ENCODE measurements around the gene HERPUD2. TPM values are rescaled to one million over a fixed set of nuclear protein-coding genes. Genes with fewer than 3 reads are reported as not detected.
A peak's percentile ranks its signal among the peaks of the same experiment; 100 is the strongest.
"Not testable (repeated sequence)": the region's sequence is repeated elsewhere in the genome, so short reads cannot be mapped to it uniquely, and the experiment has no call there.

Gene HERPUD2
- polyA plus RNA-seq, 3 donors, result 12.2 to 16.5 (median 15.0) TPM

DNA sequence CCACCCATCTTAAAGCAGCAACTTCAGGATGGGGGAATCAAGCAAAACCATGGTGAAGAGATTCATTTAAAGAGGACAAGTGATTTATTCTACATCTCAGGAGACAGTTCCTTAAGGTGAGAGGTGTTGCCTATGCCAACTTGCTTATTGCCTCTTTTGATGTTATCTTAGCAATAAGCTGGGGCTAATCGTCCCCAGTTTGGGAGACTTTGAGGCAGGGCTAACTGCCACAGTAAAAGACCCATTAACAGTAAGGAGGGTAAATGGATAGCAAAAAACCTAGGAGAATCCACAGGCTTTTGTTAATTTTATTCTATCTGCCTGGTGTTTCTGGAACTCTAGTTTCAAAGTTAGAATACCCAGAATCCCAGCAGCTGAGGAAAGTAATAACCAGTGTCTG, 22.1 kb upstream of the HERPUD2 start:
- 15 to 56% (median 55%) methylated on average over 1 of the region's 1 CpG for WGBS, 3 donors
- H3K27ac ChIP-seq (ENCODE audit: low read depth, low read length), result no peak overlapping the region

DNA sequence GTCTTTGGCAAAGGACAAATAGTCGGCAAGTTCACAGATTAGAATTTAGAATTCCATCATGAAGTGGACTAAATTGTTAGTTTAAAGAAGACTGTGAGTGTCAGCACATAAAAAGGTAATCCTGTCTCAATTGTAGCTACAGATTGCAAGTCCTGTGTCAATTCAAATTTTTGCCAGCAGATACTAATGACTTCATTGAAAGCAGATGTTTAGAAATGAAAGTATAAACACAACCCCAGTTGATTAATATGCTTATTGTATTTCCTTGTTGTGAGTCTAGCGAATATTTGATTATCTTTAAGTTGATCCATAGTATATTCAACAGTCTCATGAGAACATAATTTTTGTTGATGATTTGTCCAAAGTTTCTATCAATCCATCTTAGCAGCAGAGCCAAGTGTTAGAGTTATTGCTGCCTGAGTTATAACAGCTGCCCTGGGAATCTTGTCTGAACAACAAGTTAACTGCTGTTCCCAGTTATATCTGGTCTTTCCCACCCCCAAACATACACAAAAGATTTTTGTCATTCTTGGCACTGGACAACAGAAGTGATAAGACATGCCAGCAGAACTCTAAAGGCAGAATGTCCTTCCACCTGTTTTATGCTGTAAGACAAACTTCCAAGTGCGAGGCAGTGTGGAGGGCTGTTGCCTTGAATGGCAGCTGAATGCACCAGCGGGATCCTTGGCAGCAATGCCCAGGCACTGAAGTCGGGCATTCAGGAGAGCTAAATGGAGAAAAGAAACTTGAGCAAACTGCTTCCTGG, 21.3 kb upstream of the HERPUD2 start:
- 36 to 60% (median 49%) methylated on average over 5 of the region's 5 CpGs for WGBS, 3 donors
- H3K27ac ChIP-seq (ENCODE audit: low read depth, low read length), result no peak overlapping the region

DNA sequence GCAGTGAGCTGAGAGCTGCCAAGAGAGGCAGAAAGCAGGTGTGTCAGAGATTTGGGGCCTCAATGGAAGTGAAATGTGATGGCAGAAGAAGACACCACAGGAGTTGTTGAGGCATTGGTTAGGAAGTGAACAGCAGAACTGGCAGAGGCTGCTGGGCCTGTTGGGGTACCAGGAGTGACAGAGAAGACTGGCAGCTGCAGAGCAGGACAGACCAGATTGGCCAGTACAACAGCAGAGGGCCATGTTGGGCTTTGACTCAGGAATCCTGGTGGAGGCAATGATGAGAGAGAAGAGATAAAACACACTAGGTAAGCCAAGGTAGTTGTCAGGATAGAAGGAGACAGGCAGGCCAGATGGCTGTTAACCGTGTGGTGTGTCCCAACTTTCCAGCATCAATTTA, 19.9 kb upstream of the HERPUD2 start:
- H3K27ac ChIP-seq (ENCODE audit: low read depth, low read length), result no peak overlapping the region
- 92 to 100% (median 93%) methylated on average over 1 of the region's 1 CpG for WGBS, 3 donors

DNA sequence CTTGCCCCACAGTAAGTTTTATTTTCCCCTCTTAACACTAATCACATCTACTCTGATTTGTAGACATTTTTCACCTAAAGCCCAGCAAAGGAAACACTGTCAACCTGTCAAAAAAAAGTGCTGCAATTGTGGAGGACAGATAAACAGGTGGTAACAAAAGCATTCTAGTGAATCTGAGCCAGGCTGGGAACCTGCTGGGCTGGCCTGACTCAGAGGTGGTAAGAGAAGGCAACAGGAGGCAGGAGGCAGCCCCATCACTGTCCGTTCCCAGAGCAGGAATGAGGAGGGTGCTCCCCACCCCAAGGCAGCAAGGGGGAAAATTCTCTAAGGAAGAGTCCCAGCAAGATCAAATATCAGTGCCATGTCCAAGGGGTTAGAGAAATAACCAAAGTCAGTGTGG, 19.5 kb upstream of the HERPUD2 start:
- no peak overlapping the region for H3K27ac ChIP-seq (ENCODE audit: low read depth, low read length)
- WGBS, 3 donors, result 95 to 100% (median 100%) methylated on average over 1 of the region's 1 CpG

DNA sequence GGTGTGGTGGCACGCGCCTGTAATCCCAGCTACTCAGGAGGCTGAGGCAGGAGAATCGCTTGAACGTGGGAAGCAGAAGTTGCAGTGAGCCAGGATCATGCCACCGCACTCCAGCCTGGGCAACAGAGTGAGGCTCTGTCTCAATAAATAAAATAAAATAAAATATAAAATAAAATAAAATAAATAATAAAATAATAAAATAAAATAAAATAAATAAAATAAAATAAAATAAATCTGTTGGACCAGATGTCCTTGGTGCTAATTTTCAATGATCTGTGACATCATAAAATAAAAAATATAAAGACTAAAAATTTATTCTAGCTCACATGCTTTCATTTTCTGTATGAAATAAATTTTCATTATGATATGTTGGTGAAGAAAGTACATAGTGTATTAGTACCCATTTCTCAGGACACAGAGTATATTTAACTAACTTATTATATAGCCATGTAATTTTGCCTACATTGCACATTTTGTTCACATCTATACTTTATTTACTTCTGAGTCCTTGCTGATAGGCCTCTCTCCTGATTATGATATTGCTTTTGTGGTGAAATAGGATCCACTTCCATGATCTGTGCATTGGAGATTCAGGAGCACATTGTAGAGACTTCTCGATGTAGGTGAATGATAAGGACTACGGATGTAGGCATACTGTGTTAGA, 17.8 kb upstream of the HERPUD2 start:
- H3K27ac ChIP-seq (ENCODE audit: low read depth, low read length), result no peak overlapping the region
- WGBS, 3 donors, result 95 to 97% (median 95%) methylated on average over 7 of the region's 7 CpGs

DNA sequence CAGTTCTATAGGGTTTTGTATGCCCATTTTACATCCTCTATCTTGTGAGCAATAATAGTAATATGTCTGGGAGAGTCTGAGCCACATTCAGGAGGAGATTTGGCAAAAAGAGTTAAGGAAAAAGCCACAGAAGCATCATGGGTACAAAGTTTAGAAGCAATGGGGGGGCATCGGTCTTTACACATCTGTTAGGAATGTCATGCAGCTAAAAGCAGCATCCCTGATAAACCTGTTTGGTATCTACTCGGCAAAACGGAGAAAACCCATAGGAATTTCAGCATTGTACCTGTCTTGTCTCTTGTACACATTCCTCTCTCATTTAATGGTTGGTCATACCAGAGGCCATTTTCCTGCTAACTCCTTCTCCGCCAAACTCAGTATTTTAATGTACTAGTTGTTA, 12.5 kb upstream of the HERPUD2 start:
- no peak overlapping the region for H3K27ac ChIP-seq (ENCODE audit: low read depth, low read length)
- 53 to 83% (median 81%) methylated on average over 4 of the region's 4 CpGs for WGBS, 3 donors

DNA sequence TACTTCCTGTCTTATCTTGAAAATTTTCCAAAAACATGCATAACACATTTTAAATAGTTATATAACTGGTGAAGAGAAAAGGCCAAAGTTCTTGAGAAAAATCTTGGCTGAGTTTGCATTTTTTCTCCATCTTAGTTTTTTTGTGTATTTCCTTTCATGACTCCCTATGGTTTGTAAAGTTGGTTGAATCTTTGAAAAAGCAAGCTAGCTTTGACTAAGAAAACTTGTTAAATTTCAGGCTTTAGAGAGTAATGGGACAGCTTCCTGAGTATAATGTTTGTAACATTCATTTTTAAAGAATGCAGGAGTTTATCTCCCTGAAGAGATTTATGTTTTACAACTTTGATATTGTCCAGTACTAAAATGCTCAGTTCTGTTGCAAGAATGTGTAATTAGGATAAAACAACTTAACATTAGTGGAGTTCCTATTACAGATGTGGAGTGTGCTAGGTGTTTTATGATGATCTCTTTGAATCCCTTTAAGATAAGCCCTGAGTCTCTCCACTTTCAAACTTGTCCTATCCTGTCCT, 11.1 kb upstream of the HERPUD2 start:
- H3K27ac ChIP-seq (ENCODE audit: low read depth, low read length), result no peak overlapping the region

DNA sequence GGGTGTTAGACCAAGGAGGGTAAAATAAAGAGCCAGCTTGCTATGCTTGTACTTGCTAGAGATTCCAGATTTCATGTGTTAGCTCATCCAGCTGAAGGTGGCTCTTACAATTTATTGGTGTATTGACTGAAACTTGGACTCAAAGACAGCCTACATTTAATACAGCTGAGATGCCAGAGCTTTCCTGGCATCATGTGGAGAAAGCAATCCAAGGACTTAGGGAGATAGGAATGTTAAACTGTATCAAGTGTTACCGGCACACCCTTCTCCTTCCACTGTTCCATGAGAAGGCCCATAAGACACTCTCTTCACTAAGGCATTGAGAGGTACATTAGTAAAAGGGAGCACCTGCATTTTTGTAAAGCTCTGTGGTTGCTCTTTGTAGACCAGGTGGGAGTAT, 9.3 kb upstream of the HERPUD2 start:
- H3K27ac ChIP-seq (ENCODE audit: low read depth, low read length), result no peak overlapping the region
- 88 to 94% (median 92%) methylated on average over 1 of the region's 1 CpG for WGBS, 3 donors

DNA sequence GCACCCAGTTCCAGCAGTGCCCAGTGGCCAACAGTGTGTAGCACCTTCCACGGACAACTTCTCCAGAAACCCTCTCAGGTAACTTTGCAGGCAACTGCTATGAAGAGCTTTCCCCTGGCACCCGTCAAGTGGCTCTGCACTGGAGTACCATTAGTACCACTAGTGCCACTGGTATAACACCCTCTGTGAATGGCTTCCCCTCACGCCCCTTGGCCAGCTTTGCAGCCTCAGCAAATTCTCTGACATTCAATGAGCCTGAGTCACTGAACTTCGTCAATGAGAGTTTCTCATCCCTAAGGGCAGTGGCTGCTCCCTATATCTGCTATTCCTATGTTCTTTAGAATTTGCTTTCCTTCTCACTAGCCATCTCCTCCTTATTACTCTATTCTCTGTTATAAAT, 7.6 kb upstream of the HERPUD2 start:
- WGBS, 3 donors, result 88 to 91% (median 91%) methylated on average over 4 of the region's 4 CpGs
- H3K27ac ChIP-seq (ENCODE audit: low read depth, low read length), result no peak overlapping the region

DNA sequence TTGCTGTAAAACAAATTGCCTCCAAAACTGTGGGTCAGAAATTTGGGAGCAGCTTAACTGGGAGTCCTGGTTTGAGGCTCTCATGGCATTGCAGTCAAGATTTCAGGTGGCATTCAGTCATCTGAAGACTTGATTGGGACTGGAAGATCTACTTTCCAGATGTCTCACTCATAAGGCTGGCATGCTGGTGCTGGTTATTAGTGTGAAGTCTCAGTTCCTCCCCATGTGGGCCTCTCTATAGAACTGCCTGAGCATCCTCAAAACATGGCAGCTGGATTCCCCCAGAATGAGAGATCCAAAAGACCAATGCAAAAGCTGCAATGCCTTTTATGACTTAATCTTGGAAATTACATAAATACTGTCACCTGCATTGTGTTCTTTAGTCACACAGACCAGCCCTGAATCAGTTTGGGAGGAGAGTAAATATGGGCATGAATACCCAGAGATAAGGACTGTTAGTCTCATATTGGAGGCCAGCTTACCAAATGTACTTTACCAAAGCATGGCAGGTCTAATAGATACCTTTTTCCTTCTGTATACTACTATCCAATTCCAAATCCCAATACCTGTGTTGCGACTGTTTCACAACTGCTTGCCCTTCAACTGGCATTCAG, 6.5 kb upstream of the HERPUD2 start:
- 91 to 100% (median 96%) methylated on average over 1 of the region's 1 CpG for WGBS, 3 donors
- H3K27ac ChIP-seq (ENCODE audit: low read depth, low read length), result no peak overlapping the region

DNA sequence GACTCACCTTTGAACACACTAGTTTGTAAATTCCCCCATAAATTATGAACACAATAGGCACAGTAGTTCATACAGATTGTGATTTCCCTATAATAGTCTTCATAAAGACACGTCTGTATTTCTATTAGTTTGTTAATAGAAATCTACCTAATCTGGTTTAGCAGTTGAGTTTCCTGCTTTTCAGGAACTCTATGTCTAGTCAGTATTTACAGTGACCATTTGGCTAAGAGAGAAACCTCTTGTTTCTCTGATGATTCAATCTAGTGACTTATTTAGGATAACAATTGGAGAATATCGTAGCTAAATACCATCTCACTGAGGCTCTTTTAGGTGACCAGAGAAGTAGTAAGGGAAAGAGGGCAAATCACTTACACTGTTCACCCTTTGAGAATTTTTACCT, 5.9 kb upstream of the HERPUD2 start:
- no peak overlapping the region for H3K27ac ChIP-seq (ENCODE audit: low read depth, low read length)
- 88 to 90% (median 89%) methylated on average over 2 of the region's 2 CpGs for WGBS, 3 donors

DNA sequence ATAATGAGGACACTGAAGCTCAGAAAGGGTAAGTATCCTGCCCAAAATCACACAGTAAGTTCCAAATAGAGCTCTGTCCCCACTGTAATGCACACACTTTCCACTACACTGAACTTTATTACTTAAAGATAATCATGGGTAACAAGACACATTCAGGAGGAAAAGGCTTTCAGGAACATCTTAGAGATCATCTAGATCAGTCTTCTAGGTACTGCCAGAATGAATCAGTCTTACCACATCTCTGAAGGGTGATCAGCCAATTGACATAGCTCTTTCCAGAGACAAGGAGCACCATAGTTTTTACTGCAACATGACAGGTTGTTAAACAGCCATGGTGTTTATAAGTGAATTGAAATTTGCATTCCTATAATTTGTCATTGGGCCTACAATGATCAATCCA, 5.4 kb upstream of the HERPUD2 start:
- H3K27ac ChIP-seq (ENCODE audit: low read depth, low read length), result no peak overlapping the region

DNA sequence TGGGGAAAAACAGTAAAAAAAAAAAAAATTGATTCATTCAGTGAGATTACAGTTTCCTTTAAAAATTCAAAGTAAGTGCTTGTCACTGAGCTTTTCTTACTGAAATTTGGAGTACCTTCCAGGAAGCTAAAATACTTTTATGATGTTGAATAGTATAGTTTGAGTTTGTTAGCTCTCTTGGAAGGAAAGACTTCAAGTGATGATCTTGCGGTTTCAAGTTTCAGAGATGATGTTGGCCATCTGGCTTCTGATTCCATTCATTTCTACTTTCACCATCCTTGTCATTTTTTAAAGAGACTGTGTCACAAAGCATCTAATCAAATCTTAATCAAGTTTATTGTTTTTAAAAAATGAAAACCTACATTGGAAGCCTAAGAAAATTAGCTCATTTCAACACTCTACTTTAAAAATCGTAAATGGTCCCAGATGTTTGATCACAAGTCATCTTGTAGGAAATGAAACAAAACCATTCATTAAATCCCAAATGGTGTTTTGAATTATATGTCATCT, 4.9 kb upstream of the HERPUD2 start:
- no peak overlapping the region for H3K27ac ChIP-seq (ENCODE audit: low read depth, low read length)
- 83 to 100% (median 88%) methylated on average over 2 of the region's 2 CpGs for WGBS, 3 donors

DNA sequence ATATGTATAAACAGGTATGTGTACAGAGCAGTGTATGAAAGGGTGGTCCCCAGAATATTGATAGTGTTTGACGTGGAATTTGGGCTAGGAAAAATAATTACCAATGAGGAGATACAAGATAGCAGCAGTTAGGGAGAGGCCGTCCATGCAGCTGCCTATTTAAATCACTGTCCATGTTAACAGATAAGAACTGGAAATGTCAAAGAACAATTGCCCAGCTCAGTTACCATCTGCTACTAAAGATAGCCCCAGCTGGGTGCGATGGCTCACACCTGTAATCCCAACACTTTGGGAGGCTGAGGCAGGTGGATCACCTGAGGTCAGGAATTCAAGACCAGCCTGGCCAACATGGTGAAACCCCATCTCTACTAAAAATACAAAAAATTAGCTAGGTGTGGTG, 3.4 kb upstream of the HERPUD2 start:
- not testable (repeated sequence) for H3K27ac ChIP-seq (ENCODE audit: low read depth, low read length)
- WGBS, 3 donors, result 82 to 89% (median 88%) methylated on average over 3 of the region's 3 CpGs

DNA sequence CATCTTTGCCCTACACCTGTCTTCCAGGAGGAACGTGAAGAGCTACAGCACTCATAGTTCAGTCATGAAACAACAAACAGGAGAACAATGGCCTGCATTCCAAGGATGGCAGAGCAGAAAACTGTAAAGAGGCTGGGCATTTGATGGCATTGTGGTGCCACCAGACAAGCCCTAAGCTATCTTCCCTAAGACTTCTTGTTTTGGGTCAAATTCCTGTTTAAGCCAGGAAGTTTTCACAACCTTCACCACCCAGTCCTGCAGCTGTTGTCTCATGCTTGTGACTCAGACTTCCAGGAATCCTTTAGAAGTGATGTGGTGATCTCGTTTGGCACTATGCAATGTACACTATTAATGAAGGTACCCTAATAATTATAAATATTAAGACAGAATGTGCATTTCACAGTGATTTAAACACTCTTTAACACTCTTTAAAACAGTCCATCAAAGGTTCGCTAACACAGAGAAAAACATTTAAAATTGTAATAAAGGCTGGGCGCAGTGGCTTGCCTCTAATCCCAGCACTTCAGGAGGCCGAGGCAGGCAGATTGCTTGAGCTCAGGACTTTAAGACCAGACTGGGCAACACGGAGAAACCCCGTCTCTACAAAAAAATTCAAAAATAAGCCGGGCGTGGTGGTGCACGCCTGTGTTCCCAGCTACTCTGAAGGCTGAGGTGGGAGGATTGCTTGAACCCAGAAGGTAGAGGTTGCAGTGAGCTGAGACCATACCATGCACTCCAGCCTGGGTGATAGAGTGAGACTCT, 2.7 kb upstream of the HERPUD2 start:
- no peak overlapping the region for H3K27ac ChIP-seq (ENCODE audit: low read depth, low read length)
- WGBS, 3 donors, result 86 to 92% (median 91%) methylated on average over 10 of the region's 10 CpGs

DNA sequence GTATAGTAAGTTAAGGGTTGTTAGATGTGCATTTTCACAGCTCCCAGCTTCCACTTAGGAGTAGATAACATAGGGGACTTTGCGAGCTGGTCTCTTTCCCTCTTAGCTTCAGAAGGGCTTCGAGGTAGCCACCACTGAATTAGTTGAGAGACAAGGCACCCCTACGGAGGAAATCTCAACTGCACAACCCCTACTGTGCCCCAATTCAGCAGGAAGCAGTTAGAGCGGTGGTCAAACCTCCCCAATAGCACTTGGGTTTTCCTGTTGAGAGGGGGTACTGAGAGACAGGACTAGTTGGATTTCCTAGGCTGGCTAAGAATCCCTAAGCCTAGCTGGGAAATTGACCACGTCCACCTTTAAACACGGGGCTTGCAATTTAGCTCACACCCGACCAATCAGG, 1.1 kb upstream of the HERPUD2 start:
- WGBS, 3 donors, result 77 to 89% (median 78%) methylated on average over 7 of the region's 7 CpGs
- no peak overlapping the region for H3K27ac ChIP-seq (ENCODE audit: low read depth, low read length)

DNA sequence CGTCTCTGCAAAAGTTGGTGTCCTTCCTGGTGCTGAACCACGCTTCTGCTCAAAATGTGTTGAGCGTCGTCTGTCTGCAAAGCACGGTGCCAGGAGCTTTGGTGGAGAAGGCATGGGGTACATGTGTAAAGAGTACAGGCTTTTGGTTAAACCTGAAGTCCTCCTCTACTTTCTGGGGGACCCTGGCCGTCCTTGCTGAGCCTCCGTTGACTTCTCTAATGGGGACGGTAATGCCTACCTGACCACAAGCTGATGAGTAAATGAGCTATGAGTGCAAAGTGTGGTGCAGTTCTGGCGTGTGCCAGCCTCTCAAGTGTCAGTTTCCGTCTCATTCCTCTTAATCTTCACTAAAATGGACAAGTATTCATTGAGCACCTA, 527 bp upstream of the HERPUD2 start:
- peak overlapping the region; percentile 47 for H3K27ac ChIP-seq (ENCODE audit: low read depth, low read length)
- WGBS, 3 donors, result 5 to 12% (median 9%) methylated on average over 10 of the region's 10 CpGs

DNA sequence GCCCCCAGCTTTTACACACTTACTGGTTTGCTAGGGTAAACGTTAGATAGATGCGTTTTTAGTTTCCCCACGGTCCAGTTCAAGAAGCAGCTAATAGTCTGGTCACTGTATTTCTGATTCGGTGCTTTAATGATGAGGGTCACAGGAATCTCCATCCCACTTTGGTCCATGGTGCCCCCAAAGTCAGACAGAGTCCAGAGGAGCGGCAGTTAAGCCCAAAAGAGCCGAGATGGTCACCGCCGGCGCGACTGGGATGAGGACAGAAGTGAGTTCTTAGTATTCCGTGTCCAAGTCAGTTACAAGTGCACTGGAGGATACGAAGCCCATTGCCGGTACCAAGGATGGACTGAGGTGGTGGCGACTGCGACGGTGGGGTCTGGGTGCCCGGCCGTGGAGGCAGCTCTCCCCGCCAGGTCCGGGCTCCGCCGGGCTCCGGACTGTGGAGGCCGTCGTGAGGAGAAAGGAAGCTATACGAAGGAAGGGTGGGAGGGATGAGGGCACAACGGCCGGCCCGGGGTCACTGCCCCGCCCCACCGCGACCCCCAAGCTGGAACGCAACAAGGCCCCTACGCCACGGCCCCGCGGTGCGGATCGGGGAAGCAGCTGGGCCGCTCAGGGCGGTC, 663 bp downstream of the HERPUD2 start:
- H3K27ac ChIP-seq (ENCODE audit: low read depth, low read length), result peak overlapping the region; percentile 88
- 0 to 1% (median 1%) methylated on average over 33 to 41 of the region's 41 CpGs for WGBS, 3 donors

All from adipose tissue (tissue), 3 donors.